ENCODE measurements around the gene C3orf20. TPM values are rescaled to one million over a fixed set of nuclear protein-coding genes. Genes with fewer than 3 reads are reported as not detected.

C3orf20 gene
- total RNA-seq, 2 experiments from 2014 or later = 0.10 to 0.11 TPM

GRCh38 chr3:14680716-14681115 is 5.8 kb downstream of the C3orf20 start:
- peaks cover 1% of the 10 kb centered on the region for H3K36me3 Mint-ChIP-seq (ENCODE audit: low read depth)
- ATAC-seq (no peak), DNase-seq (no peak)
- peaks cover 3% of the 10 kb centered on the region for H3K9me3 Mint-ChIP-seq (ENCODE audit: insufficient read depth)
- POLR2A ChIA-PET = interaction anchor here (0.7 kb wide), 1 partner anchor 10 kb away, joined by 4 read pairs; no protein-coding TSS in a partner anchor
- no peaks in the 10 kb centered on the region for H3K4me1 Mint-ChIP-seq (ENCODE audit: low read depth)
- no peak overlapping the region for H3K27ac Mint-ChIP-seq
- no peak overlapping the region for H3K4me3 Mint-ChIP-seq
- CTCF ChIA-PET = no interaction called here
- no peaks in the 10 kb centered on the region for H3K27me3 Mint-ChIP-seq (ENCODE audit: low read depth)

DNA sequence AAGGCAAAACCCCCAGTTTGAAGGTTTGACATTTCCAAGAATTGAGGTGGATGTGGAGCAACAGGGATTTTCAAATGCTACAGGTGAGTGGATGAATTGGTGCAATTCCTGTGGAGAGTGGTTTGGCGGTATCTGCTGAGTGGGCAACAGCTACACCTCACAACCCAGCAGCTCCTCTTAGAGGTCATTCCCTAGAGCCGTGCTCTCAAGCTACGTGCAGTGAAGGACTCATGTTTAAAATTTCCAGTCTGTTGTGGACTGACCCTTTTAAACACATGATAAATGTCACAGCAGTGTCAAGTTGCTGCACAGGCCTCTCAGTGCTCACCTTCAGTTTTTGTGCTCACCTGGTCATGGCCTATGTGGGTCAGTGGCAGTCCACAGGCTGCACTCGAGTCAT is 9.5 kb downstream of the C3orf20 start:
- Mint-ChIP-seq H3K9me3 (ENCODE audit: insufficient read depth) (peaks cover 3% of the 10 kb centered on the region), H3K4me1 (ENCODE audit: low read depth) (no peaks in the 10 kb centered on the region), H3K4me3 (no peak overlapping the region), H3K27me3 (ENCODE audit: low read depth) (no peaks in the 10 kb centered on the region), H3K36me3 (ENCODE audit: low read depth) (peaks cover 1% of the 10 kb centered on the region), H3K27ac (no peak overlapping the region)
- CTCF ChIA-PET = no interaction called here
- POLR2A ChIA-PET = interaction anchor here (0.6 kb wide), 1 partner anchor 25 kb away, joined by 3 read pairs; no protein-coding TSS in a partner anchor
- no peak for ATAC-seq
- no peak for DNase-seq

- Mint-ChIP-seq H3K4me3 (no peak overlapping the region), H3K9me3 (ENCODE audit: insufficient read depth) (peaks cover 1% of the 10 kb centered on the region), H3K27me3 (ENCODE audit: low read depth) (no peaks in the 10 kb centered on the region), H3K4me1 (ENCODE audit: low read depth) (no peaks in the 10 kb centered on the region), H3K36me3 (ENCODE audit: low read depth) (peaks cover 1% of the 10 kb centered on the region), H3K27ac (no peak overlapping the region)
- DNase-seq = no peak
- ChIA-PET CTCF (no interaction called here), POLR2A (no interaction called here)
- ATAC-seq = no peak
Measured at GRCh38 chr3:14685179-14685578, 10.2 kb downstream of the C3orf20 start.

DNA sequence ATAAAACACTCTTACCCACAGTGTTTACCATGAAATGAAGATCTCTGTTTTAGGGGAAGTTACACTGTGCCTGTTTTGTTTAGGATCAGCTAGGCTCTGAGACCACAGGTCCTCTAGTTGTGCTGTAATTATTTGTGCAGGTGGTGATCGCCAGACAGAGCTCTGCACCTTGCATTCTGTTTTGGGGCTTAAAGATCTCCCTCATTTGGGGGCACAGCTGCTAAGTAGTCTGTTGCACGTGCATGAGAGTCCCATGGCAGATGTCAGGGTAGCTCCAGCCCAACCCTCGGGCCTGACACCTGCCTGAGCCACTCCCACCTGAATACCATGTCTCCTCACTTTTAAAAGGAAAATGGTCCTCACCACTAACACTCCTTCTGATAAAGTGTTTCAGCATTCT is 12.4 kb downstream of the C3orf20 start:
- H3K36me3 Mint-ChIP-seq (ENCODE audit: low read depth) = no peaks in the 10 kb centered on the region
- peaks cover 3% of the 10 kb centered on the region for H3K27me3 Mint-ChIP-seq (ENCODE audit: low read depth)
- ChIA-PET POLR2A (no interaction called here), CTCF (interaction anchor here (1.4 to 1.5 kb wide), 2 partner anchors 9 to 234 kb away, joined by 3 to 4 read pairs; no protein-coding TSS in a partner anchor)
- H3K27ac Mint-ChIP-seq = no peak overlapping the region
- ATAC-seq = no peak
- H3K9me3 Mint-ChIP-seq (ENCODE audit: insufficient read depth) = no peaks in the 10 kb centered on the region
- no peak overlapping the region for H3K4me3 Mint-ChIP-seq
- no peak for DNase-seq
- H3K4me1 Mint-ChIP-seq (ENCODE audit: low read depth) = no peaks in the 10 kb centered on the region

DNA sequence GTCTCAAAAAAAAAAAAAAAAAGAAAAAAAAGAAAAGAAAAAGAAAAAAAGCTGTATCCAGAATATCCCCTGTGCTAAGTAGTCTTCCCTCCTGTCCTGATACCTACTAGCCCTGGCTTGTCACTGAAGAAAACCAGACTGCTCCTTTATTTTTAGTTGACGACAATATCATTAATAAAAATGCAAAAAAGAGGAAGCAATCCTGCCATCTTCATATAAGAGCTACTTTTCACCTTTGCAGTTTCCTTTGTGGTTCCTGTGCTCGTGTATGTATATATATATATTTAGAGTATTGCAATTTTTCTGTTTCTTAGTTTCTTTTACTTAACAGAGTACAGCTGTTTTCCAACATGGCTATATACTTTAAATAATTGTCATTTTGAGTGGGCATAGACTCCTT is 13.6 kb downstream of the C3orf20 start:
- Mint-ChIP-seq H3K36me3 (ENCODE audit: low read depth) (no peaks in the 10 kb centered on the region), H3K27me3 (ENCODE audit: low read depth) (peaks cover 7% of the 10 kb centered on the region), H3K4me3 (no peak overlapping the region), H3K9me3 (ENCODE audit: insufficient read depth) (no peaks in the 10 kb centered on the region), H3K27ac (no peak overlapping the region), H3K4me1 (ENCODE audit: low read depth) (no peaks in the 10 kb centered on the region)
- DNase-seq = no peak
- ATAC-seq = no peak
- CTCF ChIA-PET = interaction anchor here (1.0 kb wide), 1 partner anchor 15 kb away, joined by 3 read pairs; no protein-coding TSS in a partner anchor
- POLR2A ChIA-PET = no interaction called here

GRCh38 chr3:14689247-14689980 is 14.5 kb downstream of the C3orf20 start:
- Mint-ChIP-seq H3K9me3 (ENCODE audit: insufficient read depth) (no peaks in the 10 kb centered on the region), H3K27me3 (ENCODE audit: low read depth) (peaks cover 16% of the 10 kb centered on the region), H3K4me3 (no peak overlapping the region), H3K27ac (no peak overlapping the region), H3K36me3 (ENCODE audit: low read depth) (no peaks in the 10 kb centered on the region), H3K4me1 (ENCODE audit: low read depth) (no peaks in the 10 kb centered on the region)
- ATAC-seq (no peak), DNase-seq (no peak)
- ChIA-PET CTCF (no interaction called here), POLR2A (no interaction called here)

DNA sequence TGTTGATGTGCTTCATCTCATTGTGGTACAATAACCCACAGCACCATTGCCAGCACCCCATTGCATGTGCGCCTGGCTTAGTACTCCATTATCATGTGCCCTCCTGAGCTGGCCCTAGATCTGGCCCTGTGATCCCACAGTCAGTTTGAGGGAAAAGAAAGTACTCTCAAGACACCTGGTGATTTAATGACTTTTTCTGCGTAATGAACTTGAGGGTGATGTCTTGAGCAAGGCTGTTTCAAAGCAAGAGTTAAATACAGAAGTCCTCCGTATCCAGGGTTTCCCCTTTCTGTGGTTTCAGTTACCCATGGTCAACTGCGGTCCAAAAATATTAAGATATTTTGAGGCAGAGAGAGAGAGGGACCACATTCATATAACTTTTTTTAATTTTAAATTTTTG is 16.3 kb downstream of the C3orf20 start:
- Mint-ChIP-seq H3K27ac (no peak overlapping the region), H3K4me1 (ENCODE audit: low read depth) (no peaks in the 10 kb centered on the region), H3K9me3 (ENCODE audit: insufficient read depth) (no peaks in the 10 kb centered on the region), H3K4me3 (no peak overlapping the region), H3K36me3 (ENCODE audit: low read depth) (no peaks in the 10 kb centered on the region), H3K27me3 (ENCODE audit: low read depth) (peaks cover 16% of the 10 kb centered on the region)
- ATAC-seq = no peak
- POLR2A ChIA-PET = interaction anchor here (1.1 kb wide), 1 partner anchor 10 kb away, joined by 4 read pairs; no protein-coding TSS in a partner anchor
- no peak for DNase-seq
- CTCF ChIA-PET = interaction anchor here (1.4 kb wide), 1 partner anchor 89 kb away, joined by 4 read pairs; no protein-coding TSS in a partner anchor

GRCh38 chr3:14691719-14692118 is 16.8 kb downstream of the C3orf20 start:
- POLR2A ChIA-PET = no interaction called here
- DNase-seq (no peak), ATAC-seq (no peak)
- H3K9me3 Mint-ChIP-seq (ENCODE audit: insufficient read depth) = no peaks in the 10 kb centered on the region
- no peak overlapping the region for H3K27ac Mint-ChIP-seq
- H3K4me3 Mint-ChIP-seq = no peak overlapping the region
- H3K4me1 Mint-ChIP-seq (ENCODE audit: low read depth) = no peaks in the 10 kb centered on the region
- CTCF ChIA-PET = no interaction called here
- peaks cover 16% of the 10 kb centered on the region for H3K27me3 Mint-ChIP-seq (ENCODE audit: low read depth)
- no peaks in the 10 kb centered on the region for H3K36me3 Mint-ChIP-seq (ENCODE audit: low read depth)

DNA sequence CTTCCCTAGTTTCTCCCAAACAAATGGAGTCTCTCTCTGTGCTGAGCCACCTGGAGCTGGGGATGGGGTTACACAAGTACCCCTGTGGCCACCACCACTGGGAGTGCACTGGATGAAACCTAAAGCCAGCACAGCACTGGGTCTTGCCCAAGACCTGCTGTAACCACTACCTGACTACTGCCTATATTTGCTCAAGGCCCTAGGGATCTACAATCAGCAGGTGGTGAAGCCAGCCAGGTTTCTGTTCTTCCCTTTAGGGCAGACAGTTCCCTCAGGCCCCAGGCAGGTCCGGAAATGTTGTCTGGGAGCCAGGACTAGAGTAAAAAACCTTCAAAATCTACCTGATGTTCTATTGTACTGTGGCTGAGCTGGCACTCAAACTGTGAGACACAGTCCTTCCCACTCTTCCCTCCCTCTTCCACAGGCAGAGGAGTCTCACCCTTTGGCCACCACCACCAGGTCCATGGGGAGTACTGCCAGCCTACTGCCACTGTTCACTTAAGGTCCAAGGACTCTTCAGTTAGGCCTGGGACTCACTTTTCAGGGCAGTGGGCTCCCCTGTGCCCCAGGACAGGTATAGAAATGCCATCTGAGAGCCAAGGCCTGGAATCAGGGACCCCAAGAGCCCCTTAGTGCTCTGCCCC is 23.8 kb downstream of the C3orf20 start:
- Mint-ChIP-seq H3K36me3 (ENCODE audit: low read depth) (no peaks in the 10 kb centered on the region), H3K4me1 (ENCODE audit: low read depth) (no peaks in the 10 kb centered on the region), H3K9me3 (ENCODE audit: insufficient read depth) (no peaks in the 10 kb centered on the region), H3K4me3 (no peak overlapping the region), H3K27ac (no peak overlapping the region), H3K27me3 (ENCODE audit: low read depth) (peaks cover 10% of the 10 kb centered on the region)
- ChIA-PET POLR2A (no interaction called here), CTCF (no interaction called here)
- ATAC-seq (no peak), DNase-seq (no peak)

GRCh38 chr3:14699643-14700042 is 24.7 kb downstream of the C3orf20 start:
- Mint-ChIP-seq H3K36me3 (ENCODE audit: low read depth) (no peaks in the 10 kb centered on the region), H3K27me3 (ENCODE audit: low read depth) (peaks cover 3% of the 10 kb centered on the region), H3K9me3 (ENCODE audit: insufficient read depth) (no peaks in the 10 kb centered on the region), H3K4me3 (no peak overlapping the region), H3K27ac (no peak overlapping the region), H3K4me1 (ENCODE audit: low read depth) (no peaks in the 10 kb centered on the region)
- CTCF ChIA-PET = no interaction called here
- DNase-seq (no peak), ATAC-seq (no peak)
- POLR2A ChIA-PET = no interaction called here

- Mint-ChIP-seq H3K36me3 (ENCODE audit: low read depth) (no peaks in the 10 kb centered on the region), H3K9me3 (ENCODE audit: insufficient read depth) (no peaks in the 10 kb centered on the region), H3K27me3 (ENCODE audit: low read depth) (peaks cover 3% of the 10 kb centered on the region), H3K4me1 (ENCODE audit: low read depth) (no peaks in the 10 kb centered on the region), H3K4me3 (no peak overlapping the region), H3K27ac (no peak overlapping the region)
- no peak for DNase-seq
- ChIA-PET POLR2A (no interaction called here), CTCF (no interaction called here)
- ATAC-seq = no peak
Measured at GRCh38 chr3:14700891-14701290, 25.9 kb downstream of the C3orf20 start.

- Mint-ChIP-seq H3K9me3 (ENCODE audit: insufficient read depth) (no peaks in the 10 kb centered on the region), H3K27ac (no peak overlapping the region), H3K27me3 (ENCODE audit: low read depth) (peaks cover 3% of the 10 kb centered on the region), H3K4me3 (no peak overlapping the region), H3K36me3 (ENCODE audit: low read depth) (no peaks in the 10 kb centered on the region), H3K4me1 (ENCODE audit: low read depth) (no peaks in the 10 kb centered on the region)
- no peak for DNase-seq
- ChIA-PET POLR2A (no interaction called here), CTCF (no interaction called here)
- ATAC-seq = no peak
Measured at GRCh38 chr3:14701676-14702075, 26.7 kb downstream of the C3orf20 start.
